ENCODE data around the gene WDR76.

The WDR76 gene

GRCh38 chr15:43879386-43880355 is 52.9 kb downstream of the WDR76 start:
- no peak for DNase-seq

- DNase-seq, result no peak
These were observed 53.8 kb downstream of the WDR76 start for GRCh38 chr15:43880406-43881194.

GRCh38 chr15:43881245-43881644 is 54.4 kb downstream of the WDR76 start:
- no peak for DNase-seq

- DNase-seq, result no peak
These were observed 55.1 kb downstream of the WDR76 start for GRCh38 chr15:43881944-43882343.

- DNase-seq, result no peak
These were observed 56.8 kb downstream of the WDR76 start for GRCh38 chr15:43883571-43883970.

- DNase-seq, result no peak
These were observed 59.8 kb downstream of the WDR76 start for GRCh38 chr15:43886558-43886957.

- no peak for DNase-seq
These were observed 61.1 kb downstream of the WDR76 start for GRCh38 chr15:43887901-43888300.

- DNase-seq, result no peak
These were observed 62.2 kb downstream of the WDR76 start for GRCh38 chr15:43889042-43889441.

- DNase-seq, result no peak
These were observed 67.2 kb downstream of the WDR76 start for GRCh38 chr15:43893956-43894355.

GRCh38 chr15:43895586-43895985 is 68.8 kb downstream of the WDR76 start:
- no peak for DNase-seq

- DNase-seq, result no peak
These were observed 69.7 kb downstream of the WDR76 start for GRCh38 chr15:43896543-43896942.

GRCh38 chr15:43898891-43899290 is 72.1 kb downstream of the WDR76 start:
- DNase-seq, result no peak

GRCh38 chr15:43899928-43900327 is 73.1 kb downstream of the WDR76 start:
- no peak for DNase-seq

GRCh38 chr15:43900996-43901395 is 74.2 kb downstream of the WDR76 start:
- no peak for DNase-seq

GRCh38 chr15:43901495-43901894 is 74.7 kb downstream of the WDR76 start:
- DNase-seq, result no peak

- no peak for DNase-seq
These were observed 77.1 kb downstream of the WDR76 start for GRCh38 chr15:43903864-43904290.

GRCh38 chr15:43905755-43906154 is 79.0 kb downstream of the WDR76 start:
- no peak for DNase-seq

- DNase-seq, result no peak
These were observed 81.8 kb downstream of the WDR76 start for GRCh38 chr15:43908516-43909050.

GRCh38 chr15:43911235-43911781 is 84.5 kb downstream of the WDR76 start:
- no peak for DNase-seq

- DNase-seq, result no peak
These were observed 85.4 kb downstream of the WDR76 start for GRCh38 chr15:43912208-43912607.

GRCh38 chr15:43913026-43913780 is 86.4 kb downstream of the WDR76 start:
- no peak for DNase-seq

- DNase-seq, result no peak
These were observed 87.1 kb downstream of the WDR76 start for GRCh38 chr15:43913941-43914340.
